ENCODE measurements around the gene ARHGAP44. TPM values are rescaled to one million over a fixed set of nuclear protein-coding genes. Genes with fewer than 3 reads are reported as not detected.

The ARHGAP44 gene
- total and polyA plus RNA-seq, 2 donors (not counting 3 experiments of a cell fraction or from before 2014, with no cell fraction given): 0.11 to 0.42 TPM

DNA sequence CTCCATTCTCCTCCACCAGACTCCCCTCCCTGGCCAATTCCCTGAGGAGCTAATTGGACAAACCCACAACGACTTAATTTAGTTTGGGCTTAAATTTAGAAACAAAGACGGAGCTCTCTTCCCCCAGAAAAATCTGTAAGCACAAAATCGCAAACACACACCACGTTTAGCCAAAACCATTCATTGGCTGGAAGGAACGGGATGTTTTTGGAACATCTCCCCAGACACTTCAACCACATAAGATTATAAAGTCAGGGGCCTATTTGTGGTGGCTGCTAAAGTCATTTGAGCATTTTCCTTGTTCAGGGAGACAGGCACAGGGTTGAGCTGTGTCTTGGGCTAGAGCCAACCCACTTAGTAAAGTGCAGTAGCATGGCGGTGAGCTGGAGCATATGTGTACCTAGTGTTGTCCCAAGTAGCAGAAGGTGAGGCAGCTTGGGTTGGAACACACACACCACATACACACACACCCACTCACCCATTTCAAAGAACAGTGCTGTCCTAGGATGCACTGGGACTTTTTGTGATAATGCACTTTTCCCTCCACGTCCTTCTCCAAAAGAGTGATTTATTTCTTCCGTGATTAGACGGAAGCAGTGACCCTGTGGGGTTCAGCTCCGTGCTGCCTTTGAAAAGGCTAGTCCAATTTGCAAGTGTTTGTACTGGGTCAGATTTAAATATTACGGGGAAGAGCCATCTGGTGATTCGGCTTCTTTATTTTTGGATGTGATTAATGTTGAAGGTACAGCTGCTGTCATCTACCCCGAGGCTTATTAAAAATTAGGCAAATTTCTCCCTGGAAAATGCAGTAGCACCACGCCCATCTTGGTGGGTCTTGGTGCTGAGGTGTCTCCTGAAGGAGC lies 196.4 kb downstream of the ARHGAP44 start:
- Histone ChIP-seq H3K4me1 (ENCODE audit: control insufficient read depth, extremely low read depth, insufficient read depth, low read length) (no peaks in the 10 kb centered on the region), H2AFZ (ENCODE audit: low read depth, low read length) (no peak overlapping the region), H3K27ac (ENCODE audit: insufficient read depth, low read depth, low read length) (no peak overlapping the region), H3K79me2 (ENCODE audit: control insufficient read depth, insufficient read depth, low read length) (no peaks in the 10 kb centered on the region), H3K27me3 (ENCODE audit: control insufficient read depth in 2 of 2, insufficient read depth in 2 of 2, low read length in 2 of 2) (no peaks in the 10 kb centered on the region), H3K9ac (replicated peaks; ENCODE audit: extremely low read depth, insufficient read depth, low read length) (no peak overlapping the region), H4K20me1 (replicated peaks; ENCODE audit: control insufficient read depth, extremely low read depth, insufficient read depth, low read length) (no peaks in the 10 kb centered on the region), H3K9me1 (replicated peaks; ENCODE audit: control insufficient read depth, extremely low read depth, insufficient read depth, low read length) (no peaks in the 10 kb centered on the region), H3K9me3 (replicated peaks; ENCODE audit: control insufficient read depth, insufficient read depth, low read length) (no peaks in the 10 kb centered on the region), H3K4me2 (ENCODE audit: insufficient read depth, low read length) (no peak overlapping the region), H3K4me3 (replicated peaks in 1 of 3; ENCODE audit: insufficient read depth in 1 of 3, low read depth in 1 of 3, low read length in 3 of 3) (no peak overlapping the region), H3K36me3 (ENCODE audit: control insufficient read depth in 2 of 2, extremely low read depth in 1 of 2, insufficient read depth in 2 of 2, low read length in 2 of 2) (peaks cover 0 to 2% of the 10 kb centered on the region in 2 experiments)
- no peak for DNase-seq (ENCODE audit: low read depth, low spot score)
- BruUV-seq (replicated peaks): no TSS peak
- TF ChIP-seq GATA2 (IDR thresholded peaks at IDR 0.05; ENCODE audit: insufficient read depth, insufficient read length, low read depth, low read length): no peak
- TF ChIP-seq, protein P1, sequence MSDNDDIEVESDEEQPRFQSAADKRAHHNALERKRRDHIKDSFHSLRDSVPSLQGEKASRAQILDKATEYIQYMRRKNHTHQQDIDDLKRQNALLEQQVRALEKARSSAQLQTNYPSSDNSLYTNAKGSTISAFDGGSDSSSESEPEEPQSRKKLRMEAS (IDR thresholded peaks at IDR 0.05; ENCODE audit: insufficient read depth, insufficient read length): no peak
- TF ChIP-seq CTCF (IDR thresholded peaks at IDR 0.05; ENCODE audit: extremely low read depth in 1 of 2, insufficient read depth in 1 of 2, low read depth in 1 of 2, low read length in 2 of 2): no peak
- TF ChIP-seq EZH2 (IDR thresholded peaks at IDR 0.05; ENCODE audit: borderline replicate concordance, low read depth, low read length, severe bottlenecking): no peak
- TF ChIP-seq POLR2A (IDR thresholded peaks at IDR 0.05; ENCODE audit: low read depth, low read length): no peak
- TF ChIP-seq POLR2AphosphoS5 (IDR thresholded peaks at IDR 0.05; ENCODE audit: insufficient read depth, low read depth, low read length): no peak
- TF ChIP-seq JUN (IDR thresholded peaks at IDR 0.05; ENCODE audit: borderline replicate concordance, insufficient read depth, insufficient read length, low read depth): no peak
- TF ChIP-seq FOS (IDR thresholded peaks at IDR 0.05; ENCODE audit: borderline replicate concordance, insufficient read depth, low read length): no peak
- TF ChIP-seq MYC (IDR thresholded peaks at IDR 0.05; ENCODE audit: low read depth, low read length): no peak
- FAIRE-seq: no peak
- dilution Hi-C loops (cut with MboI; ENCODE audit: extremely low pct_ligation_motif_present, low sequenced_read_pairs) (no loop called here), intact Hi-C loops (cut with micrococcal nuclease) (no loop called here)
- POLR2A ChIA-PET: no interaction called here
- CTCF ChIA-PET: no interaction called here

All from endothelial cell of umbilical vein (primary cell).